Esophagus muscularis mucosa (tissue), 4 donors: ENCODE results near the gene MAP3K1. TPM values are rescaled to one million over a fixed set of nuclear protein-coding genes. Genes with fewer than 3 reads are reported as not detected.

Experiments
- DNase-seq: peaks from one replicate; pipeline ENCODE4 v3.0.0-alpha.2; 2017; ENCODE audit errors: extremely low spot score
- H3K27ac ChIP-seq, 4 donors: fragments of 200-600 bp; sonication (generic); replicated peaks in 1 of 4; 1 replicate in 3 of 4; 2 replicates in 1 of 4; pipeline ENCODE4 v1.5.1; 2016 to 2019; ENCODE audit warnings: mild to moderate bottlenecking in 1 of 4
- H3K27me3 ChIP-seq, 4 donors: fragments of 200-600 bp; sonication (generic); one replicate each; pipeline versions ENCODE4 v1.5.1 to v1.6.0; 2016 to 2019
- H3K36me3 ChIP-seq, 4 donors: fragments of 200-600 bp; sonication (generic); one replicate each; pipeline ENCODE4 v1.5.1; 2016 to 2019
- H3K4me1 ChIP-seq, 4 donors: fragments of 200-600 bp; sonication (generic); one replicate each; pipeline ENCODE4 v1.5.1; 2016 to 2019
- H3K4me3 ChIP-seq, 4 donors: fragments of 200-600 bp; sonication (generic); 1 replicate in 2 of 4; 2 replicates in 2 of 4; pipeline ENCODE4 v1.5.1; 2016 to 2019; ENCODE audit warnings: mild to moderate bottlenecking in 4 of 4, moderate library complexity in 1 of 4
- H3K9me3 ChIP-seq, 4 donors: fragments of 200-600 bp; sonication (generic); 1 replicate in 3 of 4; 2 replicates in 1 of 4; pipeline ENCODE4 v1.5.1; 2016 to 2019
- CTCF ChIP-seq, 3 experiments: fragments of 200-600 bp in 2 of 3; fragments of 450-650 bp in 1 of 3; sonication (generic) in 2 of 3; IDR thresholded peaks; one replicate each; pipeline ENCODE4 v1.5.1; 2017 to 2019; ENCODE audit warnings: antibody characterized with exemption in 3 of 3, mild to moderate bottlenecking in 2 of 3, moderate library complexity in 1 of 3
- EP300 ChIP-seq: sonication (generic); formaldehyde crosslinking; IDR thresholded peaks from one replicate; pipeline ENCODE4 v1.6.1; 2017; ENCODE audit warnings: antibody characterized with exemption
- POLR2A ChIP-seq: fragments of 450-650 bp; IDR thresholded peaks from one replicate; pipeline ENCODE4 v1.6.1; 2017; ENCODE audit warnings: antibody characterized with exemption, moderate library complexity, mild to moderate bottlenecking, low read depth
- POLR2AphosphoS5 ChIP-seq, 2 donors: sonication (generic); formaldehyde crosslinking; IDR thresholded peaks; one replicate each; pipeline ENCODE4 v1.6.1; 2017; ENCODE audit warnings: antibody characterized with exemption in 2 of 2
- WGBS: methylation state at CpG from one replicate; pipeline ENCODE4 v1.1.5; 2018; 5-methylcytosine and 5-hydroxymethylcytosine counted together
- intact Hi-C: fragments of 100-400 bp; cut with DNase I; formaldehyde crosslinking; loops from one replicate; pipeline ENCODE4 v1.15.1; 2023
- total RNA-seq, 4 donors: library from RNA; depleted of rRNA; stranded (reverse); fragments of >200 nt; gene quantifications; one replicate each; pipeline versions ENCODE4 v1.1.0 to v1.2.1, GENCODE V29; 2016

Gene MAP3K1
- total RNA-seq, 4 donors from 2014 or later, result 7.2 to 12.3 (median 8.8) TPM

GRCh38 chr5:56838409-56839039, 23.2 kb downstream of the MAP3K1 start:
- DNase-seq, result no peak
- H3K4me3 ChIP-seq, result peak overlapping the region in 3 of 4 donors; percentile 17 to 26 (median 24)
- peaks cover 35 to 58% (median 55%) of the 10 kb centered on the region in 4 donors for H3K4me1 ChIP-seq
- 26% methylated on average over 4 of the region's 4 CpGs for WGBS
- H3K27me3 ChIP-seq, result no peaks in the 10 kb centered on the region
- H3K9me3 ChIP-seq, result no peaks in the 10 kb centered on the region
- TF ChIP-seq CTCF (IDR thresholded peaks at IDR 0.05), result peak; percentile 58 to 66 (median 63)
- no peak for TF ChIP-seq POLR2A
- intact Hi-C loops, result loop anchor here (2.0 kb wide), 1 partner anchor 568 kb away; no protein-coding TSS in a partner anchor
- no peaks in the 10 kb centered on the region for H3K36me3 ChIP-seq
- peak overlapping the region in 3 of 4 donors; percentile 40 to 60 (median 46) for H3K27ac ChIP-seq

GRCh38 chr5:56839062-56839461, 23.7 kb downstream of the MAP3K1 start:
- Histone ChIP-seq H3K27me3 (no peaks in the 10 kb centered on the region), H3K27ac (peak overlapping the region in 3 of 4 donors; percentile 40 to 60 (median 46)), H3K9me3 (no peaks in the 10 kb centered on the region), H3K36me3 (no peaks in the 10 kb centered on the region), H3K4me3 (no peak overlapping the region), H3K4me1 (peaks cover 30 to 52% (median 51%) of the 10 kb centered on the region in 4 donors)
- intact Hi-C loops, result loop anchor here (2.0 kb wide), 1 partner anchor 568 kb away; no protein-coding TSS in a partner anchor
- no peak for DNase-seq
- TF ChIP-seq POLR2A (no peak), EP300 (no peak), POLR2AphosphoS5 (IDR thresholded peaks at IDR 0.05) (no peak), CTCF (IDR thresholded peaks at IDR 0.05) (no peak)
- WGBS, result 95% methylated on average over 4 of the region's 4 CpGs

- Histone ChIP-seq H3K9me3 (no peaks in the 10 kb centered on the region), H3K27ac (no peak overlapping the region), H3K4me1 (peaks cover 38 to 60% (median 44%) of the 10 kb centered on the region in 4 donors), H3K4me3 (no peak overlapping the region), H3K27me3 (no peaks in the 10 kb centered on the region), H3K36me3 (no peaks in the 10 kb centered on the region)
- no peak for TF ChIP-seq POLR2A
- no peak for TF ChIP-seq POLR2AphosphoS5 (IDR thresholded peaks at IDR 0.05)
- TF ChIP-seq CTCF (IDR thresholded peaks at IDR 0.05), result no peak
- no peak for TF ChIP-seq EP300
- WGBS, result 77% methylated on average over 6 of the region's 7 CpGs
- no peak for DNase-seq
- intact Hi-C loops, result no loop called here
Measured at GRCh38 chr5:56840597-56840996, 25.2 kb downstream of the MAP3K1 start.

GRCh38 chr5:56845277-56845676, 29.9 kb downstream of the MAP3K1 start:
- Histone ChIP-seq H3K4me1 (peaks cover 34 to 64% (median 43%) of the 10 kb centered on the region in 4 donors), H3K36me3 (no peaks in the 10 kb centered on the region), H3K27me3 (no peaks in the 10 kb centered on the region), H3K9me3 (no peaks in the 10 kb centered on the region), H3K27ac (no peak overlapping the region), H3K4me3 (no peak overlapping the region)
- DNase-seq, result no peak
- TF ChIP-seq CTCF (IDR thresholded peaks at IDR 0.05), result no peak
- no peak for TF ChIP-seq EP300
- no peak for TF ChIP-seq POLR2A
- WGBS, result 81% methylated on average over 2 of the region's 2 CpGs
- intact Hi-C loops, result no loop called here
